ENCODE measurements around the gene DLX1. TPM values are rescaled to one million over a fixed set of nuclear protein-coding genes. Genes with fewer than 3 reads are reported as not detected.

Gene DLX1
- total and polyA plus RNA-seq, 9 of the 15 experiments (the other 6 are each of a cell fraction or from before 2014, with no cell fraction given) = 1.9 to 26.2 (median 9.6) TPM

DNA sequence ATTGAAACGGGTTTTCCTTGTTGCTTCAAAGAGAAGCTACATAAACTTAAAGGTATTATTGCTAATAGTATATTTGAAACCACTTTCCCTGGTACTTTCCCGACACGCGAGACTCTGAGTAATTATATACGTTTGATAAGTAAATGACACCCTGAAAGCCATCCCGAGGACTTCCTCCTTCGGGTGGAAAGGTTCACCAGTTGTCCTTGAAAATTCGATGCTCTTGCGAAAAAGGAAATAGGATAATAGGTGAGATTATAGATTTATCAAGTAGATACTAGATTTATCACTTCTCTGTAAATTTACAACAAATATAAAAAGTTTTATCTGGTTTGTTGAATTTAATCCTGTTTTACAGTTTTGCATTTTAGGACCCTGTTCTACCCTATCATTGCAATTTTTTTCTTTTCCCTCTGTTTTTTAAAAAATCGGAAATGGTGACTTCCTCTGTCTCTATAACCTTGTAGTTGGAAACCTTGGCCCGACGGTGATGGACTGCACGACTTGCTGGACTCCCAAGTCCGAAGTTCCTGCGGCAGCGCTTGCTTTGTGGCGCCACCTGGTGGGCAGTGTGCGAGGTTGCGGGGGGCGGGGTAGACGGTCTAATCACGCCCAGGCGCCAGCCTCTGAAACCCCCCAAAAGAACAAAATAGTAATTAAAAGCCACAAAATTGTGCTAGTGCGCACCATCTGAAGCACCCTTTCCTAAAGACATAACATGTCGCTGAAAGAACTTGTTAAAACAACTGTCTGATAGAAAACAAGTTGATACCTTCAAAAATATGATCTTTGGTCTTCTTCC lies 18.4 kb downstream of the DLX1 start:
- Histone ChIP-seq H3K4me3 (peak overlapping the region; percentile 63), H4K20me1 (replicated peaks; ENCODE audit: control insufficient read depth, insufficient read depth, low read length) (no peaks in the 10 kb centered on the region), H2AFZ (ENCODE audit: low read depth, low read length) (peak overlapping the region; percentile 99), H3K27ac (ENCODE audit: extremely low read depth, low read depth, low read length) (no peak overlapping the region), H3K27me3 (ENCODE audit: control insufficient read depth in 2 of 2, insufficient read depth in 2 of 2, low read length in 2 of 2) (no peaks in the 10 kb centered on the region), H3K9me3 (replicated peaks; ENCODE audit: control insufficient read depth, insufficient read depth, low read depth, low read length) (no peaks in the 10 kb centered on the region), H3K36me3 (ENCODE audit: control insufficient read depth, insufficient read depth, low read length) (no peaks in the 10 kb centered on the region), H3K9me1 (ENCODE audit: control insufficient read depth, insufficient read depth, low read length) (no peaks in the 10 kb centered on the region), H3K9ac (ENCODE audit: insufficient read depth in 1 of 2, low read depth in 2 of 2, low read length in 2 of 2) (peak overlapping the region in 1 of 2 experiments; percentile 64; a peak in 2 of 4 replicates), H3K79me2 (ENCODE audit: control insufficient read depth, insufficient read depth, low read length) (no peaks in the 10 kb centered on the region), H3K4me2 (ENCODE audit: insufficient read depth, low read length) (peak overlapping the region; percentile 96), H3K4me1 (replicated peaks in 1 of 2; ENCODE audit: control insufficient read depth in 2 of 2, insufficient read depth in 2 of 2, low read length in 2 of 2) (peaks cover 11 to 69% of the 10 kb centered on the region in 2 experiments)
- ATAC-seq = peak; percentile 74
- in situ Hi-C loops (cut with MboI) = loop anchor here (25.0 kb wide), 1 partner anchor 1141 kb away; no protein-coding TSS in a partner anchor
- intact Hi-C loops (cut with micrococcal nuclease) = loop anchor here (1.0 to 10.0 kb wide), 6 partner anchors 103 to 529 kb away; partner anchors contain the start of gene HAT1
- DNase-seq (ENCODE audit: extremely low read depth in 1 of 4, low spot score in 3 of 4) = peak; percentile 91 to 96 (median 92)
- ChIA-PET CTCF (ENCODE audit: low intra/inter-chr PET ratio) (interaction anchor here (0.6 to 5.8 kb wide), 11 partner anchors 13 to 1417 kb away, joined by 3 to 74 read pairs (median 5); no protein-coding TSS in a partner anchor), POLR2A (interaction anchor here (0.6 to 1.6 kb wide), 5 partner anchors 10 to 400 kb away, joined by 3 to 6 read pairs (median 4); no protein-coding TSS in a partner anchor)
- FAIRE-seq = peak; percentile 99
- no TSS peak for BruUV-seq (replicated peaks)
- 1% methylated on average over 25 of the region's 25 CpGs for WGBS (ENCODE audit: insufficient coverage, low coverage, missing lambda C conversion rate)
- TF ChIP-seq NCOR1 (IDR thresholded peaks at IDR 0.05) (peak; percentile 19; the same call in 1 of the 2 replicates), LCOR (CRISPR knock-in tag; IDR thresholded peaks at IDR 0.05) (peak; percentile 83), CXXC5 (CRISPR knock-in tag; IDR thresholded peaks at IDR 0.05) (peak; percentile 52), COPS2 (conservative IDR thresholded peaks at IDR 0.05) (no peak), NR2C2 (CRISPR knock-in tag; IDR thresholded peaks at IDR 0.05) (no peak), NR2C2 (tag; IDR thresholded peaks at IDR 0.05) (no peak), CREM (IDR thresholded peaks at IDR 0.05; ENCODE audit: low read depth) (peak; percentile 74), MAFK (IDR thresholded peaks at IDR 0.05; ENCODE audit: low read length) (peak; percentile 38; the same call in 1 of the 2 replicates), PHB2 (IDR thresholded peaks at IDR 0.05; ENCODE audit: low read depth) (no peak), NFXL1 (CRISPR knock-in tag; IDR thresholded peaks at IDR 0.05) (no peak), SMC3 (conservative IDR thresholded peaks at IDR 0.05; ENCODE audit: insufficient read depth, low read depth, low read length) (peak; percentile 100), ZNF232 (CRISPR knock-in tag; IDR thresholded peaks at IDR 0.05) (no peak), ETV5 (CRISPR knock-in tag; IDR thresholded peaks at IDR 0.05; ENCODE audit: low read depth) (no peak), TFAM (CRISPR knock-in tag; conservative IDR thresholded peaks at IDR 0.05) (no peak), ESRRA (IDR thresholded peaks at IDR 0.05; ENCODE audit: borderline replicate concordance, low read depth) (peak; percentile 56; the same call in 1 of the 2 replicates), TARDBP (IDR thresholded peaks at IDR 0.05) (no peak), CC2D1A (IDR thresholded peaks at IDR 0.05) (peak; percentile 91), NFIC (IDR thresholded peaks at IDR 0.05) (peak; percentile 39; the same call in 1 of the 2 replicates)
- TF ChIP-seq, protein P1, sequence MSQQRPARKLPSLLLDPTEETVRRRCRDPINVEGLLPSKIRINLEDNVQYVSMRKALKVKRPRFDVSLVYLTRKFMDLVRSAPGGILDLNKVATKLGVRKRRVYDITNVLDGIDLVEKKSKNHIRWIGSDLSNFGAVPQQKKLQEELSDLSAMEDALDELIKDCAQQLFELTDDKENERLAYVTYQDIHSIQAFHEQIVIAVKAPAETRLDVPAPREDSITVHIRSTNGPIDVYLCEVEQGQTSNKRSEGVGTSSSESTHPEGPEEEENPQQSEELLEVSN (IDR thresholded peaks at IDR 0.05; ENCODE audit: borderline replicate concordance in 1 of 2, extremely low read depth in 1 of 2, insufficient read depth in 1 of 2, insufficient read length in 1 of 2, low read depth in 1 of 2, low read length in 1 of 2, poor library complexity in 1 of 2, severe bottlenecking in 1 of 2) = peak in 1 of 2 experiments; percentile 16
- TF ChIP-seq, protein P2, sequence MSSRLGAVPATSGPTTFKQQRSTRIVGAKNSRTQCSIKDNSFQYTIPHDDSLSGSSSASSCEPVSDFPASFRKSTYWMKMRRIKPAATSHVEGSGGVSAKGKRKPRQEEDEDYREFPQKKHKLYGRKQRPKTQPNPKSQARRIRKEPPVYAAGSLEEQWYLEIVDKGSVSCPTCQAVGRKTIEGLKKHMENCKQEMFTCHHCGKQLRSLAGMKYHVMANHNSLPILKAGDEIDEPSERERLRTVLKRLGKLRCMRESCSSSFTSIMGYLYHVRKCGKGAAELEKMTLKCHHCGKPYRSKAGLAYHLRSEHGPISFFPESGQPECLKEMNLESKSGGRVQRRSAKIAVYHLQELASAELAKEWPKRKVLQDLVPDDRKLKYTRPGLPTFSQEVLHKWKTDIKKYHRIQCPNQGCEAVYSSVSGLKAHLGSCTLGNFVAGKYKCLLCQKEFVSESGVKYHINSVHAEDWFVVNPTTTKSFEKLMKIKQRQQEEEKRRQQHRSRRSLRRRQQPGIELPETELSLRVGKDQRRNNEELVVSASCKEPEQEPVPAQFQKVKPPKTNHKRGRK (tag; IDR thresholded peaks at IDR 0.05) = peak; percentile 77; the same call in 1 of the 2 replicates

Measured in K562 (cell line).